Panc1 (cell line): ENCODE measurements around the gene P2RY12. TPM values are rescaled to one million over a fixed set of nuclear protein-coding genes. Genes with fewer than 3 reads are reported as not detected.

Source experiments
- ATAC-seq: fragments of 200-7000 bp; cut with Tn5 transposase; 2 replicates; pipeline ENCODE4 v1.9.1; 2020; ENCODE audit warnings: mild to moderate bottlenecking, moderate library complexity
- BruUV-seq: library from RNA; stranded (reverse); fragments of 400-500 nt; replicated peaks from 2 replicates; lab custom pipeline; 2021; lab: Mats Ljungman, UMichigan
- CTCF ChIA-PET: fragments of 300-600 bp; sonication (Branson Sonifier 250); formaldehyde crosslinking; loops from one replicate; lab custom pipeline; 2022; ENCODE audit warnings: antibody characterized with exemption; lab: Charles Lee
- POLR2A ChIA-PET: fragments of 300-600 bp; sonication (Branson Sonifier 250); formaldehyde crosslinking; loops from one replicate; lab custom pipeline; 2022; ENCODE audit warnings: antibody characterized with exemption; lab: Charles Lee
- DNase-seq: peaks from one replicate; pipeline ENCODE4 v3.0.0-alpha.2; 2010; ENCODE audit warnings: low read depth, low spot score
- H3K27ac ChIP-seq: 2 replicates; pipeline ENCODE4 v1.5.1; 2011; ENCODE audit warnings: mild to moderate bottlenecking, low read length, inconsistent platforms
- H3K27me3 ChIP-seq: fragments of 200-500 bp; sonication (Bioruptor generic); 2 replicates; pipeline ENCODE4 v1.6.0; 2014; ENCODE audit warnings: low read length, inconsistent platforms; ENCODE audit not compliant: control insufficient read depth, insufficient read depth
- H3K36me3 ChIP-seq: fragments of 200-500 bp; sonication (Bioruptor generic); 2 replicates; pipeline ENCODE4 v1.5.1; 2014; ENCODE audit warnings: inconsistent platforms, mild to moderate bottlenecking, low read length, moderate library complexity; ENCODE audit not compliant: control insufficient read depth, insufficient read depth
- H3K4me1 ChIP-seq: 2 replicates; pipeline ENCODE4 v1.5.1; 2011; ENCODE audit warnings: inconsistent platforms, mild to moderate bottlenecking, low read length, moderate library complexity; ENCODE audit not compliant: control insufficient read depth, insufficient read depth
- H3K4me3 ChIP-seq, 2 experiments: 2 replicates each; pipeline ENCODE4 v1.5.1; 2011 to 2012; ENCODE audit warnings: low read depth in 2 of 2, low read length in 2 of 2, mild to moderate bottlenecking in 2 of 2, inconsistent platforms in 1 of 2, moderate library complexity in 1 of 2
- H3K9me3 ChIP-seq: fragments of 200-500 bp; sonication (Bioruptor generic); 2 replicates; pipeline ENCODE4 v1.5.1; 2014; ENCODE audit warnings: low read depth, mild to moderate bottlenecking, inconsistent platforms, low read length, moderate library complexity; ENCODE audit not compliant: control insufficient read depth, insufficient read depth
- CTCF ChIP-seq: fragments of 450-650 bp; IDR thresholded peaks from 2 replicates; pipeline ENCODE4 v1.5.1; 2017; ENCODE audit warnings: mild to moderate bottlenecking
- POLR2AphosphoS5 ChIP-seq: IDR thresholded peaks from 2 replicates; pipeline ENCODE4 v1.6.1; 2012; ENCODE audit warnings: mild to moderate bottlenecking, low read depth, low read length, moderate library complexity
- SIN3A ChIP-seq: IDR thresholded peaks from 2 replicates; pipeline ENCODE4 v1.6.1; 2012; ENCODE audit warnings: low read depth, mild to moderate bottlenecking, low read length, moderate library complexity, borderline replicate concordance; ENCODE audit not compliant: insufficient read depth
- TCF7L2 ChIP-seq: IDR thresholded peaks from 2 replicates; pipeline ENCODE4 v1.6.1; 2011; ENCODE audit warnings: mild to moderate bottlenecking, low read depth, low read length, inconsistent platforms
- in situ Hi-C: cut with HindIII; loops from 2 replicates; pipeline ENCODE4 v1.10.0; 2016; ENCODE audit warnings: low sequenced_read_pairs, low pct_unique_long_range_greater_than_20kb
- intact Hi-C: fragments of 100-400 bp; cut with micrococcal nuclease; formaldehyde crosslinking; loops from one replicate; pipeline ENCODE4 v1.10.0; 2022; ENCODE audit not compliant: unreplicated experiment
- total RNA-seq: library from RNA; stranded (reverse); gene quantifications from one replicate; pipeline ENCODE4 v1.2.1, GENCODE V29; 2021; ENCODE audit not compliant: unreplicated experiment
- TF ChIP-seq, protein P1 (sequence below), 2 experiments: IDR thresholded peaks; 2 replicates each; pipeline ENCODE4 v1.6.1; 2011 to 2012; ENCODE audit warnings: low read depth in 2 of 2, control low read depth in 1 of 2, low read length in 1 of 2, mild to moderate bottlenecking in 1 of 2, moderate library complexity in 1 of 2; ENCODE audit not compliant: insufficient read depth in 1 of 2

P2RY12 gene
- total RNA-seq, 1 experiment from 2014 or later = not detected

DNA sequence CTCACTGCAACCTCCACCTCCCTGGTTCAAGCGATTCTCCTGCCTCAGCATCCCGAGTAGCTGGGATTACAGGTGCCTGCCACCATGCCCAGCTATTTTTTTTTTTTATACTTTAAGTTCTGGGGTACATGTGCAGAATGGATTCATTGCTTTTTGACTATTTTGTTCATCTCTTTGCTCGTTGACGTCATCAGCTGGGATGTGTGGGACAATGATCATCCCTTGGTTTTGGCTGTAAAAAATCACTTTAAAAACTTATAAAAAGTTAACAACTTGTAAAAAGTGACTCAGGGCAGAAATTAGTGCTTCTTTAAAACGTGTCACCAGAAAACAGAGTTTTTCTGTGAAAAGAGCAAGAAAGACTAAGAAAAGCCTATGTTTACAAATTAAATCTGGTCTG is 38.5 kb upstream of the P2RY12 start:
- BruUV-seq = no TSS peak
- Histone ChIP-seq H3K36me3 (no peaks in the 10 kb centered on the region), H3K4me3 (no peak overlapping the region), H3K27ac (no peak overlapping the region), H3K9me3 (no peaks in the 10 kb centered on the region), H3K27me3 (no peaks in the 10 kb centered on the region), H3K4me1 (no peaks in the 10 kb centered on the region)
- ChIA-PET CTCF (no interaction called here), POLR2A (no interaction called here)
- in situ Hi-C loops = no loop called here
- DNase-seq (no peak), ATAC-seq (no peak)
- TF ChIP-seq, protein P1, sequence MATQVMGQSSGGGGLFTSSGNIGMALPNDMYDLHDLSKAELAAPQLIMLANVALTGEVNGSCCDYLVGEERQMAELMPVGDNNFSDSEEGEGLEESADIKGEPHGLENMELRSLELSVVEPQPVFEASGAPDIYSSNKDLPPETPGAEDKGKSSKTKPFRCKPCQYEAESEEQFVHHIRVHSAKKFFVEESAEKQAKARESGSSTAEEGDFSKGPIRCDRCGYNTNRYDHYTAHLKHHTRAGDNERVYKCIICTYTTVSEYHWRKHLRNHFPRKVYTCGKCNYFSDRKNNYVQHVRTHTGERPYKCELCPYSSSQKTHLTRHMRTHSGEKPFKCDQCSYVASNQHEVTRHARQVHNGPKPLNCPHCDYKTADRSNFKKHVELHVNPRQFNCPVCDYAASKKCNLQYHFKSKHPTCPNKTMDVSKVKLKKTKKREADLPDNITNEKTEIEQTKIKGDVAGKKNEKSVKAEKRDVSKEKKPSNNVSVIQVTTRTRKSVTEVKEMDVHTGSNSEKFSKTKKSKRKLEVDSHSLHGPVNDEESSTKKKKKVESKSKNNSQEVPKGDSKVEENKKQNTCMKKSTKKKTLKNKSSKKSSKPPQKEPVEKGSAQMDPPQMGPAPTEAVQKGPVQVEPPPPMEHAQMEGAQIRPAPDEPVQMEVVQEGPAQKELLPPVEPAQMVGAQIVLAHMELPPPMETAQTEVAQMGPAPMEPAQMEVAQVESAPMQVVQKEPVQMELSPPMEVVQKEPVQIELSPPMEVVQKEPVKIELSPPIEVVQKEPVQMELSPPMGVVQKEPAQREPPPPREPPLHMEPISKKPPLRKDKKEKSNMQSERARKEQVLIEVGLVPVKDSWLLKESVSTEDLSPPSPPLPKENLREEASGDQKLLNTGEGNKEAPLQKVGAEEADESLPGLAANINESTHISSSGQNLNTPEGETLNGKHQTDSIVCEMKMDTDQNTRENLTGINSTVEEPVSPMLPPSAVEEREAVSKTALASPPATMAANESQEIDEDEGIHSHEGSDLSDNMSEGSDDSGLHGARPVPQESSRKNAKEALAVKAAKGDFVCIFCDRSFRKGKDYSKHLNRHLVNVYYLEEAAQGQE (IDR thresholded peaks at IDR 0.05; ENCODE audit: insufficient read depth in 1 of 2, low read depth in 2 of 2, low read length in 1 of 2) = no peak
- TF ChIP-seq SIN3A (no peak), CTCF (no peak)
- intact Hi-C loops = no loop called here

GRCh38 chr3:151421938-151422337 is 37.4 kb upstream of the P2RY12 start:
- Histone ChIP-seq H3K36me3 (no peaks in the 10 kb centered on the region), H3K4me3 (no peak overlapping the region), H3K9me3 (no peaks in the 10 kb centered on the region), H3K27ac (no peak overlapping the region), H3K27me3 (no peaks in the 10 kb centered on the region), H3K4me1 (no peaks in the 10 kb centered on the region)
- BruUV-seq = no TSS peak
- CTCF ChIA-PET = no interaction called here
- in situ Hi-C loops = no loop called here
- TF ChIP-seq POLR2AphosphoS5 = no peak
- TF ChIP-seq SIN3A = no peak
- peak; percentile 32 for TF ChIP-seq CTCF
- no peak for ATAC-seq
- no peak for DNase-seq
- intact Hi-C loops = no loop called here
- POLR2A ChIA-PET = no interaction called here

DNA sequence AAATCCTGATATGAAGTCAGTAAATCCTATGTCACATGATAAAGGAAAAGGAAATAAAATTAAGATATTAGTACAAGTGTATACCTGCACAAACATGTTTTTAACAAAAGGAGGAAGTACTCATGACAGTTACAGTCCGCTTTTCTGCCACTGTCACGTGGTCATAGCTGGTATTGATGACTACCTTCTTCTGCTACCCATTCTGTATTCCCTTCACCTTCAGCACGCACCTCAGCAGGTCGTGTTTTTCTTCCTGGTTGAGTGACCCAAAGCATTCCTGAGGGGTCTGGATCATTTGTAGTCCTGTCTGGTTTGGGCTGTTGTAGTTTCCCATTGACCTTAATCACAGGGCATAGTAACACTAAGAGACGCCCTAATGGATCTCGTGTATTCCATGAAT is 35.3 kb upstream of the P2RY12 start:
- in situ Hi-C loops = no loop called here
- ChIA-PET CTCF (no interaction called here), POLR2A (no interaction called here)
- no peaks in the 10 kb centered on the region for H3K9me3 ChIP-seq
- TF ChIP-seq, protein P1 (IDR thresholded peaks at IDR 0.05; ENCODE audit: insufficient read depth in 1 of 2, low read depth in 2 of 2, low read length in 1 of 2) = no peak
- TF ChIP-seq SIN3A = no peak
- no peak for TF ChIP-seq TCF7L2
- no peak for TF ChIP-seq CTCF
- TF ChIP-seq POLR2AphosphoS5 = no peak
- H3K36me3 ChIP-seq = no peaks in the 10 kb centered on the region
- H3K27ac ChIP-seq = no peak overlapping the region
- no peaks in the 10 kb centered on the region for H3K27me3 ChIP-seq
- DNase-seq (no peak), ATAC-seq (no peak)
- no TSS peak for BruUV-seq
- intact Hi-C loops = no loop called here
- H3K4me1 ChIP-seq = no peaks in the 10 kb centered on the region
- no peak overlapping the region for H3K4me3 ChIP-seq
